Hematopoietic multipotent progenitor cell treated with erythropoietin and hydrocortisone succinate and interleukin-3 and kit ligand, for 4 days (in vitro differentiated cells): Measurements from ENCODE around the gene WIZ.

Experiments used
- DNase-seq: peaks from one replicate; pipeline ENCODE4 v3.0.0-alpha.2; 2015

WIZ gene

DNA sequence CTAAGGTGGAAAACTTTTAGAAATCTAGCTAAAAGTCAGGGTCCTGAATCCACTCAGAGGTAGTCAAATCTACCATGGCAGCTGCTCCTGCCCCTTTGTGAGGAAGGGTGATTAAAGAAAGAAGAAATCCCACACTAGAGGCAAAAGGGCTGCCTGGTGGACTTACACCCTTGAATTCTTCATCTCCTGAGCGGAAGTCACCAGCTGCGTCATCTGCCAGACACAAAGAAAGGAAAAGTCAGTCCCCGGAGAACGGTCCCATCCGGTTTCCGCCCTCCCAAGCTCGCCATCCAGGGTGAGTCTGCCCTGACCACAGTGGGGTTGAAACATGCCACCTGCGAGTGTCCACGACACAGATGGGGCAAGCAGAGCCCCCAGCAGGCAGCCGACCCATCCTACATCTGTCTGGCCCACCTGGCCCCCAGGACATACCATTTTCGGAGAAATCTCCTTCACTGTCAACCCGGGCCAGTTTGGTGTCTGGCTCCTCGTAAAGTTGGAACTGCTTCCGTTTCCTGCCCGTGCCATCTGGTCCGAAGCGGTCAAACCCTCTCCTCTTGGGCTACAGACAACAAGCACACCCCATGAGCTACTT lies 77.9 kb downstream of the WIZ start:
- no peak for DNase-seq

DNA sequence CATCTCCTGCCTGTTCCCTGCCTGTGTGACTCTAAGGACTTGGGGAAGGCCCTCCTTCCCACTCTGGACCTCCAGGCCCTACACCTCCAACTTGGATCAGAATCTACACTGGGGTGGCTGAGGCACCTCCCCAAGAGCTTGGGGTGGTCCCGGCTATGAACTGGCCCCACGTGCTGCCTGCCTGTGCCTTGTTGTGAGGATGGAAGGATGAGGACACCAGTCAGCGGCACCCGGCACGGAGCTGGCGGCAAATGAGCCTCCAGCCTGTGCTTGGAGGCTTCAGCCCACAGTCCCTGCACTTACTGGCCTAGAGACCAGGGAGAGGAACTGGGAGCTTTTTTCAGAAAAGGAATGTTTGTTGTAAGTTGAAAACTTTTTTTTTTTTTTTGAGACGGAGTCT lies 78.6 kb downstream of the WIZ start:
- DNase-seq: no peak
